ENCODE measurements around the gene KRTAP6-1. TPM values are rescaled to one million over a fixed set of nuclear protein-coding genes. Genes with fewer than 3 reads are reported as not detected.

KRTAP6-1 gene
- total RNA-seq, 4 donors from 2014 or later: not detected

DNA sequence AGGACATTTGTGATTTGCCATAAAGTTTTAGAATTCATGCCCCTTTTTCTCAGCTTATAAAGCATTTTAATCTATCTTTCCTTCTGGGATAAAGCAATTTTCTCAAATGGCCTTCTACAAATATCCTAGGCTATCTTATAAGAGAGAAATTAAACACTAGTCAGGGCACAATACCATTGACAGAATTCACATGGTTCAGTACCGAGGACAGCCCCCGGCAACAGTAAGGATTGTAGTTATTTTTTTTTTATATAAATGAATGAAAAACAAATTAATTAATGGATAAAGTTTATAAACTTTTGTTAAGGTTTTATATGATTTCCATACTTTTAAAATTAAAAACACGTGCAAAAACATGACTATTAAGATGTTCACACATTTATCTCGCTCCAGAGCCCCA, 14.4 kb upstream of the KRTAP6-1 start:
- TF ChIP-seq, protein P1, sequence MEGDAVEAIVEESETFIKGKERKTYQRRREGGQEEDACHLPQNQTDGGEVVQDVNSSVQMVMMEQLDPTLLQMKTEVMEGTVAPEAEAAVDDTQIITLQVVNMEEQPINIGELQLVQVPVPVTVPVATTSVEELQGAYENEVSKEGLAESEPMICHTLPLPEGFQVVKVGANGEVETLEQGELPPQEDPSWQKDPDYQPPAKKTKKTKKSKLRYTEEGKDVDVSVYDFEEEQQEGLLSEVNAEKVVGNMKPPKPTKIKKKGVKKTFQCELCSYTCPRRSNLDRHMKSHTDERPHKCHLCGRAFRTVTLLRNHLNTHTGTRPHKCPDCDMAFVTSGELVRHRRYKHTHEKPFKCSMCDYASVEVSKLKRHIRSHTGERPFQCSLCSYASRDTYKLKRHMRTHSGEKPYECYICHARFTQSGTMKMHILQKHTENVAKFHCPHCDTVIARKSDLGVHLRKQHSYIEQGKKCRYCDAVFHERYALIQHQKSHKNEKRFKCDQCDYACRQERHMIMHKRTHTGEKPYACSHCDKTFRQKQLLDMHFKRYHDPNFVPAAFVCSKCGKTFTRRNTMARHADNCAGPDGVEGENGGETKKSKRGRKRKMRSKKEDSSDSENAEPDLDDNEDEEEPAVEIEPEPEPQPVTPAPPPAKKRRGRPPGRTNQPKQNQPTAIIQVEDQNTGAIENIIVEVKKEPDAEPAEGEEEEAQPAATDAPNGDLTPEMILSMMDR (IDR thresholded peaks at IDR 0.05; ENCODE audit: low read depth): no peak

DNA sequence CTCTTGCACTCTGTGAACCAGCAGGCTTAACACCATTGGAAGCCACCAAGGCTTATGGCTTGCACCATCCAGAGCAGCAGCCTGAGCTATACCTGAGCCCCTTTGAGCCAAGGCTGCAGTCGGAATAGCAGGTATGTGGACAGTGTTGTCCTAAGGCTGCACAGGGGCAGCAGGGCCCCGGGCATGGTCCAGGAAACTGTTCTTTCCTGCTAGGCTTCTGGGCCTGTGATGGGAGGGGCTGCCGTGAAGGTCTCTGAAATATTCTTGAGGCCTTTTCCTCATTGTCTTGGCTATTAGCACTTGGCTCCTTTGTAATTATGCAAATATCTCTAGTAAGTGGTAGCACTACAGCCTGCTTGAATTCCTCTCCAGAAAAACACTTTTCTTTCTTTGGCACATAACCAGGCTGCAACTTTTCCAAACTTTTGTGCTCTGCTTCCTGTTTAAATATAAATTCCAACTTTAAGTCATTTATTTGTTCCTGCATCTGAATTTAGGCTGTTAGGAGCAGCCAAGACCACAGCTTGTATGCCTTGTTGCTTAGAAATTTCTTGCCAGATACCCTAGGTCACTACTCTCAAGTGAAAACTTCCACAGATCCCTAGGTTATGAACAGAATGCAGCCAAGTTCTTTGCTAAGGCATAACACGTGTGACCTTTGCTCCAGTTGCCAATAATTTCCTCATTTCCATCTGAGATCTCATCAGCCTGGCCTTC, 11.9 kb upstream of the KRTAP6-1 start:
- TF ChIP-seq, protein P1 (IDR thresholded peaks at IDR 0.05; ENCODE audit: low read depth): no peak

DNA sequence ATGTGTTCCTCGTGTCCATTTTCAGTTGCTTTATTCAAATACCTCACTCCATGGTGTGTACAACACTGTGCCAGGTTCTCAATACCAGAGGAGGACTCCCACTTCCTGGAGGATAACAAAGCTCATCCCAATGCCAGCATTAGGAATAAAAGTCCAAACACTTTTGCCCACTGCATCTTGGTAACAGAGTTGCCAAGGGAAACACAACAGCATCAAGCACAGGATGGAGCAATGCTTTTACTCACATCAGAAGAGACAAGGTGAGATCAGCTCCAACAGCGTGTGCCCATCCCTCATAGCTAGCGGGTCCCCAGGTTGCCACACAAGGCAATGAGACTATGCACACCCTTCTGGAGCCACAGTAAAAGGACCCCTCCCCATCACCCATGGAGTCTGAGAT, 9.6 kb upstream of the KRTAP6-1 start:
- TF ChIP-seq, protein P1 (IDR thresholded peaks at IDR 0.05; ENCODE audit: low read depth): no peak

DNA sequence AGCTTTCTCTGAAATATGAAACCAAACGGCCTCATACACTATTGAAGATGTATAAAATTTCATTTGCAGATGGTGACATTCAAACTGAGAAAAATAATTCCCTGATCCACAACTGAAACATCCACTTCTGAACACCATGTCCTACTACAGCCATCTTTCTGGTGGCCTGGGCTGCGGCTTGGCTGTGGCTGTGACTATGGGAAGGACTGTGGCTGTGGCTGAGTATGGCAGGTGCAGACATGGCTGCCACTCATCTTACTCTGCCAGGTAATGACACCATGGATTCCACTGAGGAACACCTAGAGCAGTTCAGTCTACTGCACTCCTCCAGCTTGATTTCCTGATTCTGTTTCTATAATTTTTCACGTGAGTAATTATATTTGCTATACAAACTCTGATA, 6.8 kb upstream of the KRTAP6-1 start, which contains the start of gene KRTAP20-4:
Gene KRTAP20-4, plus strand, starts transcription at position 106 of the 400 bp plus-strand sequence.
- TF ChIP-seq, protein P1 (IDR thresholded peaks at IDR 0.05; ENCODE audit: low read depth): no peak

DNA sequence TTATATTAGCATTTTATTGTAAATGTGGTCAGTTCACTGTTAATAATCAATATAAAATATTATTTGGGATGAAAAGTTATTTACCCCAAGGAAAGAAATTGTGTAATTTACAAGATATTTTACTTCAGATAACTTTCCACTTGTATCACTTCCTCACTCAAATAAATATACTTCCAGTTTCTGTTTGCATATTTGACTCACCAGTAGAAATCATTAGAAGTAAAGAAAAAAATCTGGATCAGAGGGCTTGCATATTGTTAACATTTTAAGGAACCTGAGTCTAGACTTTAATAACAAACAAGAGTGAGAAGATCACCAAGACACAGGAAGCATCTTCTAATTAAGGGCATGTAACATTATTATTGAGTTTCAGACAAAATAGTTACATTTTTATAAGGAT, 6.3 kb upstream of the KRTAP6-1 start:
- TF ChIP-seq, protein P1 (IDR thresholded peaks at IDR 0.05; ENCODE audit: low read depth): no peak

DNA sequence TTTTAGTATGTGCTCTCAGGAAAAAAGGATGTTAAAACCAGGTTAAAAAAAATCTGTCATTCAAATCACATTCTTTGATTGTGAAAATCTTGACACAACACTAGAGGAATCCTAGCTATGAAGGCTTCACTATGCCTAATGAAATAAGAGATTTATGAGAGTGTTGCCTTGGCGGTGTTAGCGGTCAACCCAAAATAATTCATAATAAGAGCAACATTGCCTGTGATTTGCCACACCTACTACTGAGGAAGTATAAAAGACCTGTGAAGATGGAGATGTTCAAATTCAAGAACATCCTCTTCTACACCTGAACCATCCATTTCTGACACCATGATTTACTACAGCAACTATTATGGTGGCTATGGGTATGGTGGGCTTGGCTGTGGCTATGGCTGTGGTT, 2.4 kb upstream of the KRTAP6-1 start, which contains the start of gene KRTAP20-1:
Gene KRTAP20-1, plus strand, starts transcription at position 301 of the 400 bp plus-strand sequence. Its CDS starts 30 bp downstream, at position 331.
- TF ChIP-seq, protein P1 (IDR thresholded peaks at IDR 0.05; ENCODE audit: low read depth): no peak

DNA sequence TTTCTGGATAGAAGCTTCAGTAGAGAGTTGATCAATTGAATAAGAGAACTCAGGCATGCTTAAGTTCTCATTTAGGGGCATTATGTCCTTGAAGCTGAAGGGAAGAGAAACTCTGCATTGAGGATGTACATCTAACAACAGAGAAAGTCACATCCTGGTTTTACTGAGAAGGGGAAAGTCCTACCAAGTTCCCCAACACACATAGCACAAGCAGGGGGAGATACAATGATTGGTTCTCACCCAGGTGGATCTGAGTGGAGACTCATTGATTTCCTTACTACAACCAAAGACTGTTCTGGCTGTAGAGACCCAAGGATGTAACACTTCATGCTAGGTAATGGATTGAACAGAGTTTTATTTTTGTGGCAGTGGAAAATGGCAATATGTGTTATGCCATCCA, 1.5 kb upstream of the KRTAP6-1 start:
- TF ChIP-seq, protein P1 (IDR thresholded peaks at IDR 0.05; ENCODE audit: low read depth): no peak
